HG03135 (cell line): Measurements from ENCODE around the gene CELA3A.
"Not testable (repeated sequence)": the region's sequence is repeated elsewhere in the genome, so short reads cannot be mapped to it uniquely, and the experiment has no call there.

Experiments used
- ATAC-seq: cut with Tn5 transposase; IDR thresholded peaks from one replicate; pipeline ENCODE4 v1.9.1; 2021; ENCODE audit warnings: mild to moderate bottlenecking, moderate library complexity; ENCODE audit not compliant: unreplicated experiment

The CELA3A gene

GRCh38 chr1:21980515-21981220, 20.8 kb upstream of the CELA3A start:
- not testable (repeated sequence) for ATAC-seq

GRCh38 chr1:21981253-21981652, 20.2 kb upstream of the CELA3A start:
- not testable (repeated sequence) for ATAC-seq

DNA sequence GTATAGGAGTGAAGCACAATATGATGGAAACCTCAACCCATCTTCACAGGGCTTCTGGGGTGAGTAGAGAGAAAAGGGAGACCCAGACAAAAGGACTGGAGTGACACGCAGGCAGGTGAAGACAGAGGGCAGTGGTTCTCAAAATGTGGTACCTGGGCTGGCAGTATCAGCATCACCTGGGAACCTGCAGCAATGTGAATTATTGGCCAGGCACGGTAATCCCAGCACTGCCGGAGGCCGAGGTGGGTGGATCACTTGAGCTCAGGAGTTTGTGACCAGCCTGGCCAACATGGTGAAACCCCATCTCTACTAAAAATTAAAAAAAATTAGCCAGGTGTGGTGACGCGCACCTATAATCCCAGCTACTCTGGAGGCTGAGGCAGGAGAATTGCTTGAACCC, 19.3 kb upstream of the CELA3A start:
- ATAC-seq = not testable (repeated sequence)

DNA sequence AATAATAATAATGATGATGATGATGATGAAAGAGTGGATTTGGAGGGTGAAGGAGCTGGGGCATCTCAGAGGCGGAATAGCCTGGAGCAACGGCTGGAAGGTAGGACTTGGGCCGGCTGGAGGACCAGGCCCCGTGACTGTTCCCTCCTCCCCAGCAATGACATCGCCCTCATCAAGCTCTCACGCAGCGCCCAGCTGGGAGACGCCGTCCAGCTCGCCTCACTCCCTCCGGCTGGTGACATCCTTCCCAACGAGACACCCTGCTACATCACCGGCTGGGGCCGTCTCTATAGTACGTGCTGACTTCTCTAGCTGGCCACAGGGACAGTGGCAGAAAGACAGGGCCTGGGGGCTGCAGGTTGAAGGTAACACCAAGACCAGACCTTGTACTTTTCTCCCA, 17.9 kb upstream of the CELA3A start:
- not testable (repeated sequence) for ATAC-seq

DNA sequence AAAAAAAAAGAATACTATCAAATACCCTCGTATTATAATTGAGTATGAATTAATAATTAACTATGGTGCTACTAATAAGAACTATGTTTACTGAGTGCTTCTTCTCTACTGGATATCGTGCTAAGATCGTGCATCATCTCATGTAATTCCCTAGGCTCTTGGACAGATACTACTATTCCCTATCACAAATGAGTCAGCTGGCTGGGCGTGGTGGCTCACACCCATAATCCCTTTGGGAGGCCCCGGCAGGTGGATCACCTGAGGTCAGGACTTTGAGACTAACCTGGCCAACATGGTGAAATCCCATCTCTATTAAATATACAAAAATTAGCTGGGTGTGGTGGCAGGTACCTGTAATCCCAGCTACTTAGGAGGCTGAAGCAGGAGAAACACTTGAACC, 15.6 kb upstream of the CELA3A start:
- ATAC-seq = not testable (repeated sequence)

GRCh38 chr1:21986386-21986785, 15.1 kb upstream of the CELA3A start:
- not testable (repeated sequence) for ATAC-seq

DNA sequence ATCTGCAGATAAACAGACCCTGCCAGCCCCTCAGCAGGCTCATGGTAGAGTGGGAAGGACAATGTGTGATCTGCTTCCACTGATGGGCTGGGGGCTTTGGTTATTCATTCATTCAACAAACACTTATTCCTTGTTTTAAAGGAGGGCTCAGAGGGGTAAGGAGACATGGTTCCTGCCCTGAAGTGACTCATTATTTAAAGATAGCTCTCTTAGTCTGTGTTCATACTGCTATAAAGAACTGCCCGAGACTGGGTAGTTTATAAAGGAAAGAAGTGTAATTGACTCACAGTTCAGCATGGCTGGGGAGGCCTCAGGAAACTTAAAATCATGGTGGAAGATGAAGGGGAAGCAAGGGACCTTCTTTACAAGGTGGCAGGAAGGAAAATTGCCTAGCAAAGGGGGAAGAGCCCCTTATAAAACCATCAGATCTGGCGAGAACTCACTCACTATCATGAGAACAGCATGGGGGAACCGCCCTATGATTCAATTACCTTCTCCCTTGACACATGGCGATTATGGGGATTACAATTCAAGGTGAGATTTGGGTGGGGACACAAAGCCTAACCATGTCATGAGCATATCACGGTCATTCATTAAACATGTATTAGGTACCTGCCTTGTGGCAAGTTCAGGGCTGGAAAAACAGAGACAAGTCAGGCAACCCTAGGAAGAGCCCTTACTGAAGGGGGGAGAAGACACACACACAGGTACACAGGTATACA, 11.6 kb upstream of the CELA3A start:
- not testable (repeated sequence) for ATAC-seq

GRCh38 chr1:21992186-21992585, 9.3 kb upstream of the CELA3A start:
- ATAC-seq = not testable (repeated sequence)

- ATAC-seq = not testable (repeated sequence)
Measured at GRCh38 chr1:21994716-21995115, 6.7 kb upstream of the CELA3A start.

GRCh38 chr1:21996663-21996970, 4.8 kb upstream of the CELA3A start:
- not testable (repeated sequence) for ATAC-seq

DNA sequence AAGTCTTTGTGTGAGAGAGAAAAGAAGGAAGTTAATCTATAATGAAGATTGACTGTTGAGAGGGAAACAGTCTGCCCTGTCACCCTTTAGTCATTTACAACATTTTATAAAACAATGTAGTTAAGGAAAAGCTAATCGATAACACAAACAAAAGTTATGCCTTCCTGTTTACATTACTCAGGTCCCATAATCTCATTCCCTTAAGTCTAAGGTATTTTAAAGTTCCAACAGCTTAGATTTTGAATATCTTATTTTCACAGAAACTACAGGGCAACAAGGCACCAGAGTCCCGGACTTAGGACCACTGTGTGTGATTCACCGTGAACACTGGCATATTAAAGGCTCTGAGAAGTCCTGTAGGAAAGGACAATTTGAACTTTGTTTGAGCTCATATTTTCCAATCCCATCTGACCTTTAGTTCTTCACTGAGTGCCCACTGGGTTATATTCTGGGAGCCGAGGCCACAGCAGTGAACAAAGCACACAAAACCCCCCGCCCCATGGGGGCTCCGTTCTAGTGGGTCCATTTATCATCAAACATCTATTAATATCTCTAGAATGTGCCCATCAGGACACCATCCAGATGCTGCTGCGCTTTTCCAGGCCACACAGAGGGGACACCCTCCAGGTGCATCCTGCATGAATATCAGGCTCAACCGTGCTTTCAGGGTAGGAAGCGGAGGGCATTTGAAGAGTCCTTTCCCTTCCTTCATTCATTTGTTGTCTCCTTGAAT, 3.4 kb upstream of the CELA3A start:
- not testable (repeated sequence) for ATAC-seq

GRCh38 chr1:21998624-21999294, 2.7 kb upstream of the CELA3A start:
- not testable (repeated sequence) for ATAC-seq

- ATAC-seq = not testable (repeated sequence)
Measured at GRCh38 chr1:21999645-22000044, 1.8 kb upstream of the CELA3A start.

GRCh38 chr1:22002461-22002860, 1.0 kb downstream of the CELA3A start:
- ATAC-seq = not testable (repeated sequence)

GRCh38 chr1:22002875-22003274, 1.4 kb downstream of the CELA3A start:
- ATAC-seq = not testable (repeated sequence)

- ATAC-seq = not testable (repeated sequence)
Measured at GRCh38 chr1:22003959-22004358, 2.5 kb downstream of the CELA3A start.

DNA sequence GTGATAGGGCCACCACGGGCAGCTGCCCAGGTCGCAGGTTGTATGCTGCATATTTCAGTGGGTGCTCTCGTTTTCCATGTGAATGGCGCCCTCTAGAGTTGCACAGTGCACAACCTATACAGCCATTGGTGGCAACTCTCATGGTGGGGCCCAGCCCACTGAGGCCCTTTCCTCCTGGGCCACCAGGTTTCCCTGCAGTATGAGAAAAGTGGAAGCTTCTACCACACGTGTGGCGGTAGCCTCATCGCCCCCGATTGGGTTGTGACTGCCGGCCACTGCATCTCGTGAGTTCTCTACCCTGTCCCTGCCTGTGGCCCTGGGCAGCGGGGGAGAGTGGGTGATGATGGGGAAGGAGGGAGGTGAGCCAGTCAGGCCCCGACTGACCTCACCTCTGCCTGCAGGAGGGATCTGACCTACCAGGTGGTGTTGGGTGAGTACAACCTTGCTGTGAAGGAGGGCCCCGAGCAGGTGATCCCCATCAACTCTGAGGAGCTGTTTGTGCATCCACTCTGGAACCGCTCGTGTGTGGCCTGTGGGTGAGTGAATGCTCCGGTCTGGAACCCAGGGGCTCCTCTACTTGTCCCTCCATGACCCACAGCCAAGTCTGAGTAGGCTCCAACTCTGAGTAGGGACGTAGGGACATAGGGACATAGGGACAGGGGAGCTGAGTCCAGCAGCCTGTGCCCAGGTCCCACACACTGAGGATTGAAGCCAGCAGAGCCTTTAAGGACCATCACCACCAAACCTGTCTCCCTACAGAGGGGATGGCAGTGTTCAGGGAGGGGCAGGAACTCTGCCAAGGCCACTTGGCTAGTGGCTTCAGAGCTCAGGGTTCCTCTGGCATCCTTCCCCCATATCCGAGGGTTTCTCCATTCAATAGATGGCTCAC, 4.0 kb downstream of the CELA3A start:
- not testable (repeated sequence) for ATAC-seq

DNA sequence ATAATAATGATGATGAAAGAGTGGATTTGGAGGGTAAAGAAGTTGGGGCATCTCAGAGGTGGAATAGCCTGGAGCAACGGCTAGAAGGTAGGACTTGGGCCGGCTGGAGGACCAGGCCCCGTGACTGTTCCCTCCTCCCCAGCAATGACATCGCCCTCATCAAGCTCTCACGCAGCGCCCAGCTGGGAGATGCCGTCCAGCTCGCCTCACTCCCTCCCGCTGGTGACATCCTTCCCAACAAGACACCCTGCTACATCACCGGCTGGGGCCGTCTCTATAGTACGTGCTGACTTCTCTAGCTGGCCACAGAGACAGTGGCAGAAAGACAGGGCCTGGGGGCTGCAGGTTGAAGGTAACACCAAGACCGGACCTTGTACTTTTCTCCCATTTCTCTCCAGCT, 5.3 kb downstream of the CELA3A start:
- not testable (repeated sequence) for ATAC-seq

- ATAC-seq = not testable (repeated sequence)
Measured at GRCh38 chr1:22007262-22007661, 5.8 kb downstream of the CELA3A start.

- not testable (repeated sequence) for ATAC-seq
Measured at GRCh38 chr1:22009566-22009965, 8.1 kb downstream of the CELA3A start.
